CD4-positive, alpha-beta T cell treated with Interleukin-4 for 4 hours (primary cell): ENCODE data around the gene NEK3.
"Not testable (repeated sequence)": the region's sequence is repeated elsewhere in the genome, so short reads cannot be mapped to it uniquely, and the experiment has no call there.

Experiments
- DNase-seq: peaks from one replicate; pipeline ENCODE4 v3.0.0-alpha.2; 2020

NEK3 gene

DNA sequence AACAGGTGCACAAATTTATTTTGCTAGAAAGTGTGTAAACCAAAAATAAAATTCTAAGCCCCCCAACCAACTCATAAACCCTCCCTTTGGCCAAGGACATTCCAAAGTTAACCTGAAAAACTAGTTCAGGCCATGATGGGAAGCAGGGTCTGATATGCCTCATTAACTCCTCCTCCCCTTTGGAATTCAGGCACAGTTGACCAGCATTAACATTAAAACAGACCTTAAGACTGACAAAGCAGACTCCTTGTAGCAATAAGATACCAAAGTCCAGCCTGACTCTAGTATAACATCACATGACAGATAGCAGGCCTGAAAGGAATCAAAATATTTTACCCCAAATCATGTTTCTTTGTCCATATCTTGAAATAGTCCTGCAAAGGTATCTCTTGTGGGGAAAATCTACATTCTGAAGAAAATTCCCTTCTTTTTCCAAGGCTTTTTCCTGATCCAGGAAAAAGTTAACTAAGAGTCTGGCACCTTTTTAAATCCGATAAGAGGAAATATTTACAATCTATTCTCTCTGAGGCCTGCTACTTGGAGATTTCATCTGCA is 50.2 kb downstream of the NEK3 start:
- no peak for DNase-seq

DNA sequence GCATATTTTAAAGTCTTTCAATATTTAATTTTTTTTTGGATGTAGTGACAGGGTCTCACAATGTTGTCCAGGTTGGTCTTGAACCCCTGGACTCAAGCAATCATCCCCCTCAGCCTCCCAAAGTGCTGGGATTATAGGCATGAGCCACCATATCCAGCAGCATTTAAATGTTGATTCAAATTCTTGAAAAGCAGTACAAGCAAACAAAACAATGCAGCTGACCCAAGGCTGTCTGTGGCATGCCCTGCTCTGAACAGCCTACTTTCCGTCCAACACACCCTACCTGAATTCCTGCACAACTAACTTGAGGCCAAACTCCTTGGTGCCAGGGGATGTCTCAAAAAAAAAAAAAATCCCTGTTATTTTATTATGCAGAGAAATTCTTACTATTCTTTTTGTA is 53.6 kb downstream of the NEK3 start:
- DNase-seq: no peak

DNA sequence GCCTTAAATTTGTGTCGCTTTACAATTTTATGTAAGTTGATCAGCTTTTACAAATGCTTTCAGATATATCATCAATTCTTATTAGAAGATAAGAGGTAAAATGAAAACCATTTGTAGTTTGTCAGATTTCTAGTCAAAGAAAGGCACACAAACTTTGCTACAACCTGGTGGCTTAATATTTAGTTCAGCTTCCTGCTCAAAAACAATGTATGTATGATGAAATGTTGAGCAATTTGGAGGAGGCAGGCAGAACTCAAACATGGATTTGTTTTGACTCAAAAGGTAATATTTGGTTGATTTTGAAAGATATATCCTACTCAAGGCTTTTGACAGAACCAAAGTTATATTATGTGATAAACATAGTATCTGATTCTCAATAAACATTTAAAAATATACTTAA is 54.8 kb downstream of the NEK3 start:
- no peak for DNase-seq

DNA sequence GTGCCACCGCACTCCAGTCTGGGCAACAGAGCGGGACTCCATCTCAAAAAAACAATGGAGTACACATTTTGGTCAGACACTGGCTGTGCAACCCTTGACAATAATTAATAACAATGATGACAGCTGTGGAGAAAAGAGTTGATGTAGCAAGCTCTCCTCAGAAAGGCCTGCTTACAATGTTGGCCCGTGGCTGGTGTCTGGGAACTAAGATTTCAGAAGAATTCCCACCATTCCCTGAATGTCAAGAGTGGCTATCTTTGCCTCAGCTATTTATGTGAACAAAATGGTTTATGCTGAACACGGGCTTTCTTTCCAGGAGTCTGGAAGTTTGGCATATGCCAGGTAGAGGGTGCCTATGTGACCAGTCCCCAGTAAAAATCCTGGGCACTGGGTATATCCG is 56.0 kb downstream of the NEK3 start:
- DNase-seq: no peak

DNA sequence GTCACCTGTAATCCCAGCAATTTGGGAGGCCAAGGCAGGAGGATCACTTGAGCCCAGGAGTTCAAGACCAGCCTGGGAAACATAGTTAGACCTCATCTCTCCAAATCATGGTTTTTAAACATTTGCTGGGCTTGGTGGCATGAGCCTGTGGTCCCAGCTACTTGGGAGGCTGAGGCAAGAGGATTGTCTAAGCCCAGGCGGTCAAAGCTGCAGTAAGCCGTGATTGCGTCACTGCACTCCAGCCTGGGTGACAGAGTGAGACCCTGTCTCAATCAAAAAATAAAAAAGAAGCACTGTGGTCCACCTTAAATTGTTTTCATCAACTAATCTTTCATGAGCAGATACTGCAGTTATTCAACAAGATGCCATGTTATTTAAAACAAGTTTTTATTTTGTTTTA is 57.0 kb downstream of the NEK3 start:
- not testable (repeated sequence) for DNase-seq

DNA sequence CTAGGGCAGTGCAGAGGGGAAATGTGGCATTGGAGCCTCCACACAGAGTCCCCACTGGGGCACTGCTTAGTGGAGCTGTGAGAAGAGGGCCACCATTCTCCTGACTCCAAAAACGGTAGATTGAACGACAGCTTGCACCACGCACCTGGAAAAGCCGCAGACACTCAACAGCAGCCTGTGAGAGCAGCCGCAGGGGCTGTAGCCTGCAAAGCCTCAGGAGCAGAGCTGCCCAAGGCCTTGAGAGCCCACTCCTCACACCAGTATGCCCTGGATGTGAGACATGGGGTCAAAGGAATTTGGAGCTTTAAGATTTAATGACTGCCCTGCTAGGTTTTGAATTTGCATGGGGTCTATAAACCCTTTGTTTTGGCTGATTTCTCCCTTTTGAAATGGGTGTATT is 62.2 kb downstream of the NEK3 start:
- no peak for DNase-seq

DNA sequence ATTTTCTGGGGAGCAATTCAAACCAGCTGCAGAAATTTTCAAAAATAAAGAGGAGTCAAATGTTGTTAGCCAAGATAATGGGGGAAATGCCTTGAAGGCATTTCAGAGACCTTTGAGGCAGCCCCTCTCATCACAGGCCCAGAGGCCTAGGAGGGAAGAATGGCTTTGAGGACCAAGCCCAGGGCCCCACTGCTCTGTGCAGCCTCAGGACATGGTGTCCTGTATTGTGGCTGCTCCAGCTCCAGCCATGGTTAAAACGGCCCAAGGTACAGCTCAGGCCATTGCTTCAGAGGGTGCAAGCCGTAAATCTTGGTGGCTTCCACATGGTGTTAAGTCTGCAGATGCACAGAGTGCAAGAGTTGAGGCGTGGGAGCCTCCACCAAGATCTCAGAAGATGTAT is 62.6 kb downstream of the NEK3 start:
- DNase-seq: no peak

DNA sequence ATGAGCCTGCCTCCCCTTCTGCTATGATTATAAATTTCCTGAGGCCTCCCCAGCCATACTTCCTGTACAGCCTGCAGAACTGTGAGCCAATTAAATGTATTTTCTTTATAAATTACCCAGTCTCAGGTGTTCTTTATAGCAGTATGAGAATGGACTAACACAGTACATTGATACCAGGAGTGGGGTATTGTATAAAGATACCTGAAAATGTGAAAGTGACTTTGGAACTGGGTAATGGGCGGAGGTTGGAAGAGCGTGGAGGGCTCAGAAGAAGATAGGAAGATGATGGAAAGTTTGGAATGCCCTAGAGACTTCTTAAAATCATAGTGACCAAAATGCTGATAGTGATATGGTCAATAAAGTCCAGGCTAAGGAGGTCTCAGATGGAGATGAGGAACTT is 63.3 kb downstream of the NEK3 start:
- no peak for DNase-seq

DNA sequence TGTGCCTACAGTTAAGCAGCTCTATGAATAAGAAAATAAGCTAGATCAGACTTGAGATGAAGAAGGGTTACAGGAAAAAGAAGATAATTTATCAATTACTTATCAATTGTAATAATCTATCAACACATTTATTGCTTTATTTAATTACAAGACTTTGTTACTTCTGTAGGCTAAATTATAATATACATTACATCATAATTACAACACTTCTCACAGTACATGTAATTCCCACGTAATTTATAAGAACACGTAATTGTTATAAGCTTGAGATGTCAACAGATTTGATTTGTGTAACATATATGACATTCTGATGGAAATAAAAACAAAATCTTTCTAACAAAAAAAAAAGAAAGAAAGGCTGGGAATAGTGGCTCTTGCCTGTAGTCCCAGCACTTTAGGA is 67.3 kb downstream of the NEK3 start:
- no peak for DNase-seq

DNA sequence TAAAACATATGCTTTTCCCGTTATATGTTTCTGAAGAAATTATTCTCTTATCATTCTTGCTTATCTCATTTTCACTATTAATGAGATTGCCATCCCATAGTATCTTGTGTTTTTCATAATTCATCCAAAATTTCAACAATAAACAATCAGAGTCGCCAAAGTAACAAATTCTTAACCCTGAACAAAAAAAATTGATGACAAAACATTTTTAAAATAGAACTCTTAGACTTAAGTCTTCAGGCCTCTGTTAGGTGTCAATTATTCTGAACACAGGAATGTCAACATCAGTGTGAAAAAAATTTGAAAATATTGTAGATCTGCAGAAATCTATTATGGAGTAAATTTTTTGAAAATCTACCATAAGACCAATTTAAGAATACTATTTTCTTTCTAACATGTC is 67.9 kb downstream of the NEK3 start:
- DNase-seq: no peak

DNA sequence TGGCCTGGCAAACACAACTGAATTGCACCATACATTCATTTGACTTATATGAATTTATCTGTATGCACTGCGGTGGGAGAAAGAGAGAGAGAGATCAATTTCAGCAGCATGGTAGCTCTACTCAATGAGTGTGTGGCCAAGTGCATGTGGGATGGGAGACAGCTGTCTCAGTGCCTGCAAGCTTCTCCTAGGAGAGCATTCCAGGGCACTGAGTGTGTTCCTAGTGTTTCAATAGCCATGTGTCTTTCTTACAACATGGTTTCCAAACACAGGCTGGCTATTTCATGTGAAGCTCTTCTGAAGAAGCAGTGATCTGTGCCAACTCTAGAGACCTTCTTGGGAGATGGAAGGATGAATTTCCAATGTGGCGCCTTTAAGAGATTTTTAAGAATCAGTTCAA is 74.0 kb downstream of the NEK3 start:
- DNase-seq: no peak

DNA sequence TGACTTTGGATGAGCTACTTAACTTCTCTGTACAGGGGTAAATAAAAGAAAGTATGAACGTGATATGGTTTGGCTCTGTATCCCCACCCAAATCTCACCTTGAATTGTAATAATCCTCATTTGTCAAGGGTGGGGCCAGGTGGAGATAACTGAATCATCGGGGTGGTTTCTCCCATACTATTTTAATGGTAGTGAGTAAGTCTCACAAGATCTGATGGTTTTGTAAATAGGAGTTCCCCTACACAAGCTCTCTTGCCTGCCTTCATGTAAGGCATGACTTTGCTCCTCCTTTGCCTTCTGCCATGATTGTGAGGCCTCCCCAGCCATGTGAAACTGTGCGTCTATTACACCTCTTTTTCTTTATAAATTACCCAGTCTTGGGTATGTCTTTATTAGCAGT is 74.4 kb downstream of the NEK3 start:
- not testable (repeated sequence) for DNase-seq
